GM19467 (cell line): ENCODE data around the gene ADAR.

Source experiments
- ATAC-seq: cut with Tn5 transposase; IDR thresholded peaks from one replicate; pipeline ENCODE4 v1.9.1; 2021; ENCODE audit warnings: mild to moderate bottlenecking, moderate library complexity; ENCODE audit not compliant: unreplicated experiment

Gene ADAR

GRCh38 chr1:154586641-154587040 is 21.3 kb downstream of the ADAR start:
- no peak for ATAC-seq

GRCh38 chr1:154586231-154586630 is 21.8 kb downstream of the ADAR start:
- no peak for ATAC-seq

- ATAC-seq: no peak
Measured at GRCh38 chr1:154584267-154584994, 23.6 kb downstream of the ADAR start.

- no peak for ATAC-seq
Measured at GRCh38 chr1:154583773-154584172, 24.2 kb downstream of the ADAR start.

GRCh38 chr1:154582885-154583284 is 25.1 kb downstream of the ADAR start:
- ATAC-seq: no peak

GRCh38 chr1:154581766-154582165 is 26.2 kb downstream of the ADAR start:
- no peak for ATAC-seq

- no peak for ATAC-seq
Measured at GRCh38 chr1:154579374-154579773, 28.6 kb downstream of the ADAR start.

- ATAC-seq: no peak
Measured at GRCh38 chr1:154578058-154578418, 29.9 kb downstream of the ADAR start.

- no peak for ATAC-seq
Measured at GRCh38 chr1:154577346-154578057, 30.5 kb downstream of the ADAR start.

GRCh38 chr1:154575951-154576566 is 31.9 kb downstream of the ADAR start:
- no peak for ATAC-seq

GRCh38 chr1:154575147-154575927 is 32.6 kb downstream of the ADAR start:
- no peak for ATAC-seq

- ATAC-seq: no peak
Measured at GRCh38 chr1:154574716-154575115, 33.3 kb downstream of the ADAR start.

GRCh38 chr1:154573168-154573510 is 34.8 kb downstream of the ADAR start:
- no peak for ATAC-seq

GRCh38 chr1:154572468-154573167 is 35.4 kb downstream of the ADAR start:
- ATAC-seq: no peak

- ATAC-seq: no peak
Measured at GRCh38 chr1:154571964-154572288, 36.1 kb downstream of the ADAR start.

GRCh38 chr1:154571244-154571963 is 36.6 kb downstream of the ADAR start:
- no peak for ATAC-seq

- no peak for ATAC-seq
Measured at GRCh38 chr1:154568157-154568815, 39.7 kb downstream of the ADAR start.

- no peak for ATAC-seq
Measured at GRCh38 chr1:154567386-154568156, 40.4 kb downstream of the ADAR start, which contains the start of gene CHRNB2. TSS of gene CHRNB2 (plus strand) at chr1:154567778. CDS start at chr1:154568045, 267 bp downstream.

- ATAC-seq: no peak
Measured at GRCh38 chr1:154565876-154566275, 42.1 kb downstream of the ADAR start.
